H1 (cell line): ENCODE data around the gene CRADD. TPM values are rescaled to one million over a fixed set of nuclear protein-coding genes. Genes with fewer than 3 reads are reported as not detected.

Experiments used
- CBX8 ChIP-seq: fragments of 300-800, 300-1000 bp; sonication (generic); IDR thresholded peaks from 2 replicates; pipeline ENCODE4 v1.7.1; 2016; ENCODE audit warnings: low read depth, low read length, borderline replicate concordance
- EGR1 ChIP-seq: IDR thresholded peaks from 2 replicates; pipeline ENCODE4 v1.6.1; 2011; ENCODE audit warnings: low read depth, low read length, borderline replicate concordance
- HDAC2 ChIP-seq, 2 experiments: fragments of 300-600 bp in 1 of 2; sonication (generic) in 1 of 2; IDR thresholded peaks; 2 replicates each; pipeline ENCODE4 v1.6.1; 2011 to 2012; ENCODE audit warnings: low read depth in 2 of 2, low read length in 2 of 2, mild to moderate bottlenecking in 2 of 2, moderate library complexity in 2 of 2, borderline replicate concordance in 1 of 2, inconsistent platforms in 1 of 2
- SP1 ChIP-seq: IDR thresholded peaks from 2 replicates; pipeline ENCODE4 v1.6.1; 2011; ENCODE audit warnings: low read depth, low read length
- polyA plus RNA-seq, 7 experiments: library from polyadenylated mRNA; depleted of rRNA in 3 of 7; stranded (reverse) in 5 of 7; unstranded in 2 of 7; fragments of >200 nt in 5 of 7; fragments of 200-250 nt in 2 of 7; gene quantifications; 1 replicate in 5 of 7; 2 replicates in 1 of 7; 4 replicates in 1 of 7; pipeline versions ENCODE4 v1.2.1 to v1.2.3, GENCODE V29; 2011 to 2013; ENCODE audit warnings: missing spikeins in 2 of 7, mixed read lengths in 2 of 7
- total RNA-seq: library from RNA; stranded (reverse); fragmentation: NEBNext Ultra II Directional; extraction: Animal tissue kit (Norgen Biotek cat#: 25700); gene quantifications from 2 replicates; pipeline ENCODE4 v1.2.1, GENCODE V29; 2021

The CRADD gene
- total and polyA plus RNA-seq, 2 of the 8 experiments (the other 6 are each of a cell fraction or from before 2014, with no cell fraction given): 8.1 to 15.4 TPM

DNA sequence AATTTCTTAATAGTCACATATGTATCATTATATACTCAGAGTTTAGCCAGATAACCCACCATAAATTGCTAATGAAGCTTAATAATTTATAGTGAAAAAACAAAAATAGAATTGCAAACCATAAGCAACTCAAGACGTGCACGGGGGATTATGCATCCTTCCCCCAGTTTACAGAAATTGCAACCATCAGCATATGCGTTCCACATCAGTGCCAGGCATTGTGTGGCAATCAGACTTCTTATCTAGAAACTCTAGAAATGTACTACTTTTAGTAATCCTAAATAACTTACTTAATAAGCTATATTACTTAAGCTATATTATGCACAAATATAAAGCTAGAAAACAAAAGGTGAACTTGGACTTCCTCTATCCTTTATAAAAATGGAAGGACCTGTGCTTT is 115.8 kb downstream of the CRADD start (continued):
- no peak for TF ChIP-seq SP1
- TF ChIP-seq CBX8: no peak
- no peak for TF ChIP-seq EGR1
- no peak for TF ChIP-seq HDAC2 (IDR thresholded peaks at IDR 0.05; ENCODE audit: borderline replicate concordance in 1 of 2, low read depth in 2 of 2, low read length in 2 of 2)
